Measurements from ENCODE around the gene FBXL19.
A peak's percentile ranks its signal among the peaks of the same experiment; 100 is the strongest.
"Not testable (repeated sequence)": the region's sequence is repeated elsewhere in the genome, so short reads cannot be mapped to it uniquely, and the experiment has no call there.

Gene FBXL19, protein sequence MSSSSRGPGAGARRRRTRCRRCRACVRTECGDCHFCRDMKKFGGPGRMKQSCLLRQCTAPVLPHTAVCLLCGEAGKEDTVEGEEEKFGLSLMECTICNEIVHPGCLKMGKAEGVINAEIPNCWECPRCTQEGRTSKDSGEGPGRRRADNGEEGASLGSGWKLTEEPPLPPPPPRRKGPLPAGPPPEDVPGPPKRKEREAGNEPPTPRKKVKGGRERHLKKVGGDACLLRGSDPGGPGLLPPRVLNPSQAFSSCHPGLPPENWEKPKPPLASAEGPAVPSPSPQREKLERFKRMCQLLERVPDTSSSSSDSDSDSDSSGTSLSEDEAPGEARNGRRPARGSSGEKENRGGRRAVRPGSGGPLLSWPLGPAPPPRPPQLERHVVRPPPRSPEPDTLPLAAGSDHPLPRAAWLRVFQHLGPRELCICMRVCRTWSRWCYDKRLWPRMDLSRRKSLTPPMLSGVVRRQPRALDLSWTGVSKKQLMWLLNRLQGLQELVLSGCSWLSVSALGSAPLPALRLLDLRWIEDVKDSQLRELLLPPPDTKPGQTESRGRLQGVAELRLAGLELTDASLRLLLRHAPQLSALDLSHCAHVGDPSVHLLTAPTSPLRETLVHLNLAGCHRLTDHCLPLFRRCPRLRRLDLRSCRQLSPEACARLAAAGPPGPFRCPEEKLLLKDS

DNA sequence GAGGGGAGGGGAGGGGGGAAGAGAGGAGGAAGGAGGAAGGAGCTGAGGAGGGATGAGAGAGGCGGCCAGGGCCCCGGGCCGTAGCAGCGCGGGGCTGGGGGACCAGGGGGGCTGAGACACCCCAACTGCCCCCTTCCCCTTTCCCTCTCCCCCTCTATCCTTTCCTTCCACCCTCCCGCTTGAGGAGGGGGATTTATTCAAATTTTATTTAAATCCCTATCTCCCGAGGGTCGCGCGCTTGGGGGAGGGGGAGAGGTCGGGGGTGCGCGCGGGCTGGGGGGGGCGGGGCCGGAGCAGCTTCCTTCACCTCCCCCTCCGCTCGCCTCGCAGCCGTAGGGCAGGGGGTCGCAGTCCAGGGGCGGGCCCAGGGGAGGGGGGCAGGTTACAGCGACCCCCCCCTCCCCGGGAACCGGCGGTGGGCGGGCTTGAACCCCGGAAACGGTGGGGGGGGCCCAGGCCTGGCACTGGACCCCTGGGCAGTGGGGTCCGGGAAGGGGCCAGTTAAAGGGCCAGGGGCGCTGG lies at the start of gene FBXL19:
FBXL19 (plus strand) TSS at position 19 of the 522 bp plus-strand sequence. CDS start 2,183 bp downstream, outside the sequence.
- no peak for DNase-seq (ENCODE audit: low spot score)

DNA sequence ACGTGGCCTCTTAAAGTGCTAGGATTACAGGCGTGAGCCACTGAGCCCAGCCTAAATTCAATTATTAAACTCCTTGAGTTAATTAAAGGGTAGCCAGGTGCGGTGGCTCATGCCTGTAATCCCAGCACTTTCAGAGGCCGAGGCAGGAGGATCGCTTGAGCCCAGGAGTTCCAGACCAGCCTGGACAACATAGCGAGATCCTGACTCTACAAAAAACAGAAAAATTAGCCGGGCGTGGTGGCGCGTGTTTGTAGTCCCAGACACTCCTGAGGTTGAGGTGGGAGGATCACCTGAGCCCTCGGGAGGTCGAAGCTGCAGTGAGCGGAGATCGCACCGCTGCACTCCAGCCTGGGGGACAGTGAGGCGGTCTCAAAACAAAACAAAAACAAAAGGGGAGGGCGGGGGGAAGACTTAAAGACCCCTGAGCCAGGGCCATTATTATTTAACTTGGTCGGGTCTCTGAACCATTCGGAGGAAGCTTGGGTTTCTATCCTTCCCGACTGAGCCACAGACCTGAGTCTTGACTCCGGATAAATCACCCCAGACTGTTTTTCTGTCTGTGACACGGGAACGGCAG lies 49.0 kb upstream of the FBXL19 start:
- no peak for DNase-seq (ENCODE audit: low spot score)

DNA sequence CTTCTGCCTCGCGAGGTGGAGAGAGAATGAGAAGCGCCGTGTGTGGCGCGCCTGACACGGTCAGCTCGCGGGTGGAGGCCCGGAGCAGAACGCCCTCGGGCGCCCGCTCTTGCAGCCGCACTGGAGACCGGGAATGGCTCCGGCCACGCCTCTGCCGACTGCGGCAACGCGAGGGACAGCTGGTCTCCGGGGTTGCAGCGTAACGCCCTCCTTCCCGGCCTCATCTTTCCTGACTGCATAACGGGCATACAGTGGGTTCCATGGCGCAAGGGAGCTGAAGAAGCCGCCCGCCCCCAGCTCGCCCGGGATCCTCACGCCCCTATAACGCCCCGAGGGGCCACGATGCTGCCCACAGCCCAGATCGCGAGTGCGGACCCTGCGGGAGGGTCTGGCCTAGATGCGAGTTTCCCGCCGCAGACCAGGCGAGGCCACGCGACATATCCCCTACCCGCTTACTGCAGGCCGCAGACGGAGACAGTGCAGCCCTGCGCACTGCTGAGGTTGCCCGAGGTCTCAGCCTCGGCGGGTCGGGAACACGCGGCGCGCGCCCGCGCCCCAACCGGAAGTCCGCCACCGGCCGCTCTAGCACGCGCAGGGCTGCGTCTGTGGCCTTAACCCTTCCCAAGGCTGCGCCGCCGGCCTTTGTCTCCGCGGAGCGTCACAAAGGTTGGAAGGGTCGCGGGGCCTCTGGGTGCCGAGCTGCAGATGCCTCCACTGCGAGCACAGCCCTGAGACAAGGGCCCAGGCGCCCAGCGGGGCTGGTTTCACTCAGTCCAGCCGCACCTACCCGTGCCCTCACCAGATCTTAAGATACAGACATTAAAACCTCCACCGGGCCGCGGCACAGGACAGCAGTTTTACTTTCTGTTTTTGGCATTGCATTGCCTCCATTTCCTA lies 48.3 kb upstream of the FBXL19 start:
- peak; percentile 87 for DNase-seq (ENCODE audit: low spot score)

DNA sequence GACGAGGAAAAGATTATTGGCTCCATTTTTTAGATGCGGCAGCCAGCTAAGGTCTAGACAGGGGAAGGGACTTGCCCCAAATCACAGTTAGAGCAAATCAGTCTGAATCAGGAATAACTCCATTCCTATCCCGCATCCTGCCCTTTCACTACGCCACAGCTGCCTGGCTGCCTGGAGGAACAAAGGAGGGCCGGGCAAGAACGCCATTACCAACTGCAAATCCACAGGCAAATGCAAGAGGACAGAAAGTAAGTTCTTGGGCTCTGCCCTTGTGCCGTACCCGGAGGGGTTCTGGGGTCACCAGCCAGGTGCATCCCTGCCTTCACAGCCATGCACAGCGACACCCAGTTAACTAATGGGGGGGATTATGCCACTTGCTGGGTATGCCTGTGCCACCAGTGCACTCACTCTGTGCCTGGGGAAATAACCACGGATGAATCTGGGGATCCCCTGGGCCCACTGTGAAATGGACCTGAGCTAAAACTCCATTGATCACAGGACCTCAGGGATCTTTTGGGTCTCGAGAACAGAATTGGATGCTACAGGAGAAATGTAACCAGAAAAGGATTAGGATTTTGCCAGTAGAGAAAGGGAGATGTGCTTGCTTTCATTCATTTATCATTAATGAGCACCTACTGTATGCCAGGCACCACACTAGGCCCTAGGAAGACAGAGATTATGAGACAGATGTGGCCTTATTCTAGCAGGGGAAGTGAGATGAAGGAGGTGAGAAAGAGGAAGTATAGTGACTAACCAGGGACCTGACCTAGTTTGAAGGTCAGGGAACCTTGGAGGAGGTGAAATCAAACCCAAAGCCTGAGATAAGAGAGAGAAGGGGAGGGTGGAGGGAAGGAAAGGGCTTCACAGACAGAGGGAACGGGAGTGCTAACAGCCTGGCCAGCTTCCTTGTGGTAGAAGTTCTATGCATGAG lies 47.2 kb upstream of the FBXL19 start:
- no peak for DNase-seq (ENCODE audit: low spot score)

DNA sequence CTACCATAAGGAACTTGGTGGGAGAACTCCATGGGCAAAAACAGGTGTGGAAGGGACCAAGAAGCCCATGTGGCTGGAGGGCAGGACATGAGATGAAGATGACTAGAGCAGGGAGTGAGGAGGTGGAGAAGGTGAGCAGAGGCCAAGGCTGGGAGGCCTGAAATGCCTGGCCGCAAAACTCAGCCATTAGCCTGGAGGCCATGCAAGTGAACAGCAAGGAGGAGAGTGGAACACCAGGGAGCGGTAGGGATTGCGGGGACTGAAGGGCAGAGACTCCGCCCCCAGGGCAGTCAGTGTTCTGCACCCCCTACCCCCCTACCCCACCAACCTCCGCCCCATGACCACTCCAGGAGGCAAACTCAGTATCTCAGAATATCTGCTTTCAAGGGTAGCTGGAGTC lies 46.5 kb upstream of the FBXL19 start:
- DNase-seq (ENCODE audit: low spot score): no peak

DNA sequence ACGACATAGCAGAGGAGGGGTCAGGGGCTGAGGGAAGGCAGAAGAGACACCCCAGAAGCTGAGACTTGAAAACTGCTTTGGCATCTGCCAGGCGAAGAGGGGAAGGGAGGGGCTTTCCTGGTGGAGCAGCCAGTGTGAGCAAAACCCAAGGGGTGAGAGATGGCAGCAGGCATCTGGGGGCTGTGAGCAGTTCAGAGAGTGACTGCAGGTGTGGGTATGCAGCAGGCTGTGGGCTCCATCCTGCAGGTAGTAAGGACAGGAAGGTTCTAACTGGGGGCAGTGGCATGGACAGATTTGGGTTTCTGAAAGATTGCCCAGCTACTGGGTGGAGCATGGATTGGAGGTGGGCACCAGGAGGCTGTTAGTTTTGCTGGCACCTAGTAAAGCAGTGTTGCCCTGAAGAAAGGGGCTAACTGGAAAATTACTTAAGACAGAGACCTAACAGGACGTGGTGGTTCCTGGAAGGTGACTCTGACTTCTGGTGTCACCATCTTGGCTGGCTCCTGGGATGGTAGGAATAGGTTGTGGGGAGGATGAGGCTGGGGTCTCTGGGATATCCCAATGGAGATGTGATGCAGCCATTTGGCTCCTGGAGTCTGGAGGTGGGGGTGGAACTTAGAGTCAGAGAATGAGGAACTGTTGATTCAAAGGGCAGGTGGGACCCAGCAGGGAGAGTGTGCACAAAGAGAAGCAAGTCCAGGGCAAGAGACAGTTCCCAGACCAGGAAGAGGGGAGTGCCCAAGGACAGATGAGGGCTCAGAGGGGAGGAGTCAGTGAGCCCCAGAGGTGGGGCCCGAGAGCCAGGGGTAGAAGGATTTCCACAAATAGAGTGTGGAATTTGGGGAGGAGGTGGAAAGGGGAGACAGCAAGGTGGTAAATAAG lies 40.7 kb upstream of the FBXL19 start:
- DNase-seq (ENCODE audit: low spot score): no peak

DNA sequence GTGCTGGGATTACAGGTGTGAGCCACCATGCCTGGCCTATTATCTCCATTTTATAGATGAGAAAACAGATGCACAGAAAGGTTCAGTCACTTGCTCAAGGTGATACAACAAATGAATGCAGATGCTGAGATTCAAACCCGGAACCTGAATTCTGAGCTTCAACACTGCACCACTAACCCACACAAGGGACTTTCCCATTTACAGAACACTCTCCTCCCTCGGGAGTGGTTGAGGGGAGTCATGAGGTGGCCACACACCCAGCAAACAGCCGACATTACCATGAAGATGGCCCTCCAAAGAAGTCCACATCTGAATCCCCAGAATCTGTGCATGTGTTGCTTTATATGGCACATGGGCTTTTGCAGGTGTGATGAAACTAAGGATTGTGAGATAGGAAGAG lies 38.6 kb upstream of the FBXL19 start:
- no peak for DNase-seq (ENCODE audit: low spot score)

DNA sequence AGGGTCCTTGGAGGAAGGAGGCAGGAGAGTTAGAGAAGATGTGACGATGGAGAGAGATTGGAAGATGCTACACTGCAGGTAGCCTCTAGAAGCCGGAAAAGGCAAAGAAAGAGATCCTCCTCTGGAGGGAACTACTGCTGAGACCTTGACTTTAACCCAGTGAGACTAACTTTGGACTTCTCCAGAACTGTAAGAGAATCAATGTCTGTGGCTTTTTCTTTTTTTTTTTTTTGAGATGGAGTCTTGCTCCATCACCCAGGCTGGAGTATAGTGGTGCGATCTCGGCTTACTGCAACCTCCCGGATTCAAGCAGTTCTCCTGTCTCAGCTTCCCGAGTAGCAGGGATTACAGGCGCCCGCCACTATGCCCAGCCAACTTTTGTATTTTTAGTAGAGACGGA lies 38.2 kb upstream of the FBXL19 start:
- DNase-seq (ENCODE audit: low spot score): no peak

DNA sequence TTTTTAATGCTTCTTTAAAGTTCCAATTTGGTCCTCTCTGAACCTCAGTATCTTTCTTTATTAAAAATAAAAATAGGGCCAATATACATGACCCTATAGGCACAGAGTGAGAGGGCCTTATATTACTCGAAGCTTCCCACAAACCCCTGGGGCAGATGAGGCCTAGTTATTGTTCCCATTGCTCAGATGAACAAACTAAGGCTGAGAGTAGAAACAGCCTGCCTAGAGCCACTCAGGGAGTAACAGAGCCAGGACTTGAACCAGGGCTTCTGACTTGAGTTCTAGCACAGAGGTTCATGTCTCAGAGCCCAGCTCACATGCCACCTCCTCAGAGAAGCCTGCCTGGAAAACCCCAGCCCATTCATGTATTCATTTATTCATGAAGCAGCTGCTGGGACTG lies 37.2 kb upstream of the FBXL19 start:
- DNase-seq (ENCODE audit: low spot score): no peak

DNA sequence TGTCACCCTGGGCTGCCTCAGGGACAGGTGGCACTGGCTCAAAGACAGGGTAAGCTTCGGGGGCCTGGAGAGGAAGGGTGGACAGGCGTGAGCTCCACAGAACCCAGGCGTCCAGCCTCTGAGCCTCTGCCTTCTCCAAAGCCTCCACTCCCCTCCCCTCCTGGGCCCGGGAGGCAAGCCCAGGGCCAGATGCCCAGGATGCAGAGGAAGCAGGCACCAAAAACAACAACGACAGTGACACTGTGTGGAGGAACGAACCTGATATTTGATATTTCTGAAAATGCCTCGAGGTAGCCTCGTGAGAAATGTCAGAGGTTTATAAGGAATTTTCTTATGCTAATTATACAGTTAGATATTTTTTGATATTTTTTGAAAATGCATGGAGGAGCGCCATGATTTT lies 35.4 kb upstream of the FBXL19 start:
- no peak for DNase-seq (ENCODE audit: low spot score)

DNA sequence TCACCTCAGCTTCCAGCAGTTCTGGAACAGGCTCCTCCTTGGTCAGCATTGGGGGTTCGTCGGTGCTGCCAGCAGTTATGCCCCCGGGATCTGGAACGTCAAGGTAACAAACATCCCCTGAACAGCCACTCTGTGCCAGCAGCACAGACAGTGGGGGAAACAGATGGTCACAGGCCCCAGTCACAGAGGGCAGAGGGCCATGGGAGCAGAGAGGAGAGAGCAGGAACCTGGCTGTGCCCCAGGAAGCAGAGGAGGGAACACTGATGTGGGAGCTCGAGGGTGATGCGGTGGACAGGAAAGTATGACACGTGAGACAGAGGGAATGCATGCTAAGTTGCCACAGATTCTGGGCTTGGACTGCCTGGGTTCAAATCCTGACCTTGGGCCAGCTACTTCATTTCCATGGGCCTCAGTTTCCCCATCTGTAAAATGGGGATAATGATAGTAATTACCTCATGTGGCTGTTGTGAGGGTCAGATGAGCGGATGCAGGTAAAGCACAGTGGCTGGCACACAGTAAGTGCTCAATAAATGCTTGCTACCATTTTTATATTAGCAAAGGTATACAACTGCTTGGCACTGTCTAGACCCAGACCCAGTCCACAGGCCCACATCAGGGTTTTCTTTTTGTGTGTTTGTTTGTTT lies 34.4 kb upstream of the FBXL19 start:
- DNase-seq (ENCODE audit: low spot score): no peak

DNA sequence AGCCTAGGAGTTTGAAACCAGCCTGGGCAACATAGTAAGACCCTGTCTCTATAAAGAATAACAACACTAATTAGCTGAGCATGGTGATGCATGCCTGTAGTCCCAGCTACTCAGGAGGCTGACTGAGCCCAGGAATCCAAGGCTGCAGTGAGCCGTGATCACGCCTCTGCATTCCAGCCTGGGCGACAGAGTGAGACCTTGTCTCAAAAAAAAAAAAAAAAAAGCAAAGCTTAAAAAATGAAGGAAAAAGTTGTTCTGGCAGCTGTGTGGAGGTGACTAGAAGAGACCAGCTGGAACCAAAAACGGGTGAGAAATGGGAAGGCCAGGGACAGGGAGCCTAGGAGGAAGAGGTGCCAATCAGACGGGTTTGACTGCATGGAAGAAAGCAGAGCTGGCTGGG lies 33.7 kb upstream of the FBXL19 start:
- no peak for DNase-seq (ENCODE audit: low spot score)

DNA sequence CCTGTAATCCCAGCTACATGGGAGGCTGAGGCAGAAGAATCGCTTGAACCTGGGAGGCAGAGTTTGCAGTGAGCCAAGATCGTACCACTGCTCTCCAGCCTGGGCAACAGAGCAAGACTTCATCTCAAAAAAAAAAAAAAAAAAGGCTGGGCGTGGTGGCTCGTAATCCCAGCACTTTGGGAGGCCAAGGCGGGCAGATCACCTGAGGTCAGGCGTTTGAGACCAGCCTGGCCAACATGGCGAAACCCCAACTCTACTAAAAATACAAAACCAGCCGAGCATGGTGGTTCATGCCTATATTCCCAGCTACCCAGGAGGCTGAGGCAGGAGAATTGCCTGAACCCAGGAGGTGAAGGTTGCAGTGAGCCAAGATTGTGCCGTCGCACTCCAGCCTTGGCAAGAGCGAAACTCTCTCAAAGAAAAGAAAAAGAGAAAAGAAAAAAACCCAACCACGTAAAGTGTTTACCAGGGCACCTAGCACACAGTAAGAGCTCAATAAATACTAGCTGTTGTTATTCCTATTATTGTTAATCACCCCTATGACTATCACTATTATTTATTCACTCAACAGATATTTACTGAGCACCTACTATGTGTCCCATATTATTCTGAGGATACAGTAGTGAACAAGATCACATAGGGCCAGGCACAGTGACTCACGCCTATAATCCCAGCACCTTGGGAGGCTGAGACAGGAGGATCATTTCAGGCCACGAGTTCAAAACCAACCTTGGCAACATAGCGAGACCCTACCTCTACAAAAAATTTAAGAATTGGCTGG lies 32.1 kb upstream of the FBXL19 start:
- not testable (repeated sequence) for DNase-seq (ENCODE audit: low spot score)

DNA sequence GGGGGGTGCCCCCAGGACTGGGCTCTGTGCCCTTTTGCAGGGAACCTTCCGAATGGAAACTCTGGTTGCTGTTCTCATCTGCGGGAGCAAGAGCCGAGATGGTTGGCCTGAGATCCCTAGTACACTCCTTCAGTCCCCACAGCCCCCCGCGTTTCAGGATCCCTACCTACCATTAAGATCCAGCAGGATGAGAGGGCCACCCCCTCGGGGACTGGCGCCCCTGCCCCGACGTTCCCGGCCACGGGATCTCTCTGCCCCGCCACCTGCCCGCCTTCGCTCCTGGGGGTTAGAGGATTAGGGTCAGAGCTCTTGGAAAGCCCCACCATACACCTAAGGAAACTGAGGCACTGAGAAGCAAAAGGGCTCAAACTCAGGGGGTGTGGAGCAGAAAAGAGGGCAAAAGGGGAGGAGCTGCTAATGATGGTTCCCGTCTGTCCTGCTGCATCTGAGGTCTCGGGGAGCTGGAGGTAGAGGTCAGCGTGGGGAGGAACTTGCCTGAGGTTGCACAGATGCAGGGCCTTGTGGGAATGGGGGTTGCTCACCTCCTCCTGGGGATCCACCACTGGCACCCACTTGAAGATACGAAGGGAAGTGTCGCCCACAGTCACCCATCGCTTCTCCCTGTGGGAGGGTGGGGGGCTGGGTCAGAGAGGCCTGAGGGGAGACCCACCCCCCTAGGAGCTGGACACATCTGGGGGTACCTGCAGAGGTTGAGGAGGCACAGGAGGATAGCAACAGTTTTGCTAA lies 30.5 kb upstream of the FBXL19 start:
- peak; percentile 6 for DNase-seq (ENCODE audit: low spot score)

DNA sequence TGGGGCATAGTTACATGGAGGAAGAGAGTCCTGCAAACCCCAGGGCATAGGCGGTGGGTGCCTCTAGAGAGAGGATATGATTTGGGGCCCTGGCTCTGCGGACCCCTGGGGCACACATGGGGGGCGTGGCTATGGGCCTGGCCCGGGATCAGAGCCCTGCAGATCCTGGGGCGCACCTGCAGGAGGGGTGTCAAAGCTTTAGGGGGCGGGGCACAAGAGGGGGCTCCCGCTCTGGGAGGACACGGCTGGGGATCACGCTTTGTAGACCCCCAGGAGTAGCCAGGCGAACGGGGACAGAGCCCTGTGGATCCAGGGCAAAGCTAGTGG lies 30.0 kb upstream of the FBXL19 start:
- peak; percentile 15 for DNase-seq (ENCODE audit: low spot score)

DNA sequence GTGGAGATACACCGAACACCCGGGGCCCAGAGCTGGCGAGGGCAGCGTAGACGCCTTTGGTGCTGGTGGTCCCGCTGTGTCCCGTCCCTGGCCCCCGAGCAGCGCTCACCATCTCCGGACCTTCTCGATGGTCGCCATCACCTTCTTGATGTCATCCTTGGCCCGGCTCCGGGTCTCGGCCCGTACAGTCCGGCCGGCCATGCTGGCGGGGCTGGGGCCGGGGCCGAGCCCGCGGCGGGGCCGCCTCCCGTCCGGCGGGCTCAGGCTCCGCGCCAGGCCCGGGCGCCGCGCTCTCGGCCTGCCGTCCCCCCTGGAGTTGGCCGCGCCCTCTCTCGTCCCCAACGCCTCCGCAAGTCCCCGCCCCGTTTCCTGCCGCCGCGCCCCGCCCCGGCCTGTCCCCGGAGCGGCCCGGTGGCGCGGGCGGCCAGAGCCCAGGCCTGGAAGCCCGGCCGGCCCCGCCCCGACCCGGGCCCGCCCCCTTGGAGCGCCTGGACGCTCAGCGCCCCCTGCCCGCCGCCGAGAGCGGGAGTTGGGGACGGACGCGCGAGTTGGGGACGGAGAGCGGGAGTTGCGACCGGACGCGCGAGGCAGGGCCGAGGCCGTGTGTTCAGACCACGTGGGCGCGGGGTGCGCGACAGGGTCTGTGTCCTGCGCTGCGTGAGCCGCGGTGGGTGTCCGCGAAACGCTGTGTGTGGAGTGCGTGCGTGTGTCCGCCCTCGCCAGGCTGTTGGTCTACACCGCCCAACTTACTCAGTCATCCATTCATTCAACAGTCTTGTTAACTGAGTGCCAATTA lies 29.4 kb upstream of the FBXL19 start, which contains the start of gene BCL7C:
BCL7C (minus strand) TSS at position 334 of the 796 bp plus-strand sequence; CDS start at position 201, 133 bp downstream.
- peak; percentile 87 for DNase-seq (ENCODE audit: low spot score)
